BE2C (cell line): ENCODE measurements around the gene FASTKD3.

Experiments
- DNase-seq: peaks from one replicate; pipeline ENCODE4 v3.0.0-alpha.2; 2020
- H3K27me3 ChIP-seq: fragments of 250-450 bp; sonication (Bioruptor Pico); 2 replicates; pipeline ENCODE4 v1.5.1; 2020; ENCODE audit warnings: mild to moderate bottlenecking
- H3K36me3 ChIP-seq: fragments of 250-450 bp; sonication (Bioruptor Pico); 2 replicates; pipeline ENCODE4 v1.5.1; 2020; ENCODE audit warnings: mild to moderate bottlenecking
- H3K4me1 ChIP-seq: fragments of 250-450 bp; sonication (Bioruptor Pico); 2 replicates; pipeline ENCODE4 v1.5.1; 2020
- H3K4me3 ChIP-seq: 2 replicates; pipeline ENCODE4 v1.5.1; 2011; ENCODE audit warnings: low read depth, low read length
- H3K9me3 ChIP-seq: fragments of 250-450 bp; sonication (Bioruptor Pico); 2 replicates; pipeline ENCODE4 v1.5.1; 2020
- CTCF ChIP-seq: IDR thresholded peaks from 2 replicates; pipeline ENCODE4 v1.5.1; 2012; ENCODE audit warnings: mild to moderate bottlenecking, low read depth, low read length

The FASTKD3 gene

GRCh38 chr5:7873216-7873615, 4.4 kb upstream of the FASTKD3 start:
- Histone ChIP-seq H3K36me3 (peaks cover 40% of the 10 kb centered on the region), H3K27me3 (no peaks in the 10 kb centered on the region), H3K4me1 (no peaks in the 10 kb centered on the region; the same call in 1 of the 2 replicates), H3K4me3 (no peak overlapping the region), H3K9me3 (no peaks in the 10 kb centered on the region)
- DNase-seq = no peak
- TF ChIP-seq CTCF = no peak

GRCh38 chr5:7872517-7873130, 3.8 kb upstream of the FASTKD3 start:
- H3K9me3 ChIP-seq = no peaks in the 10 kb centered on the region
- no peak overlapping the region for H3K4me3 ChIP-seq
- TF ChIP-seq CTCF = no peak
- H3K4me1 ChIP-seq = peaks cover 1% of the 10 kb centered on the region
- H3K27me3 ChIP-seq = no peaks in the 10 kb centered on the region
- peaks cover 34% of the 10 kb centered on the region for H3K36me3 ChIP-seq
- no peak for DNase-seq

- Histone ChIP-seq H3K36me3 (peaks cover 27% of the 10 kb centered on the region), H3K4me1 (peaks cover 5% of the 10 kb centered on the region)
These were observed 2.8 kb upstream of the FASTKD3 start for GRCh38 chr5:7871653-7872052.

GRCh38 chr5:7869474-7870136, 774 bp upstream of the FASTKD3 start:
- H3K36me3 ChIP-seq = peaks cover 22% of the 10 kb centered on the region
- peak overlapping the region; percentile 94 for H3K4me3 ChIP-seq
- H3K4me1 ChIP-seq = peaks cover 5% of the 10 kb centered on the region
- no peak for TF ChIP-seq CTCF
- no peaks in the 10 kb centered on the region for H3K27me3 ChIP-seq
- no peak for DNase-seq
- H3K9me3 ChIP-seq = no peaks in the 10 kb centered on the region

More at GRCh38 chr5:7871653-7872052, 2.8 kb upstream of the FASTKD3 start:
- no peaks in the 10 kb centered on the region for H3K9me3 ChIP-seq
- no peak for DNase-seq
- H3K27me3 ChIP-seq = no peaks in the 10 kb centered on the region
- no peak for TF ChIP-seq CTCF
- H3K4me3 ChIP-seq = no peak overlapping the region

GRCh38 chr5:7868427-7868772, 431 bp downstream of the FASTKD3 start:
- no peak for TF ChIP-seq CTCF
- Histone ChIP-seq H3K4me1 (peaks cover 5% of the 10 kb centered on the region), H3K27me3 (no peaks in the 10 kb centered on the region), H3K4me3 (peak overlapping the region; percentile 94), H3K36me3 (peaks cover 31% of the 10 kb centered on the region), H3K9me3 (no peaks in the 10 kb centered on the region)
- DNase-seq = no peak

- peaks cover 5% of the 10 kb centered on the region for H3K4me1 ChIP-seq
These were observed 1.6 kb downstream of the FASTKD3 start for GRCh38 chr5:7867260-7867659.

More at GRCh38 chr5:7867260-7867659, 1.6 kb downstream of the FASTKD3 start:
- TF ChIP-seq CTCF = no peak
- 0 out of 2 replicates have a peak overlapping the region, but pooled peaks have one; percentile 94 for H3K4me3 ChIP-seq
- DNase-seq = no peak
- H3K36me3 ChIP-seq = peaks cover 35% of the 10 kb centered on the region
- no peaks in the 10 kb centered on the region for H3K9me3 ChIP-seq
- H3K27me3 ChIP-seq = no peaks in the 10 kb centered on the region
